Hippocampal formation (tissue), 2 donors: Measurements from ENCODE around the gene FAM83B.
"Not testable (repeated sequence)": the region's sequence is repeated elsewhere in the genome, so short reads cannot be mapped to it uniquely, and the experiment has no call there.

Source experiments
- DNase-seq, 2 donors: peaks; one replicate each; lab custom pipeline; 2025; lab: John Stamatoyannopoulos, UW

FAM83B gene

GRCh38 chr6:54846243-54846856, at the start of gene FAM83B:
Gene FAM83B (plus strand): TSS chr6:54846771. CDS start chr6:54870247, 23,476 bp downstream.
- DNase-seq: no peak

- DNase-seq: not testable (repeated sequence)
Observed at GRCh38 chr6:54796918-54797317, 49.7 kb upstream of the FAM83B start.

- DNase-seq: no peak
Observed at GRCh38 chr6:54800050-54800600, 46.4 kb upstream of the FAM83B start.

- no peak for DNase-seq
Observed at GRCh38 chr6:54801244-54801643, 45.3 kb upstream of the FAM83B start.

GRCh38 chr6:54801669-54802068, 44.9 kb upstream of the FAM83B start:
- no peak for DNase-seq

- no peak for DNase-seq
Observed at GRCh38 chr6:54802775-54803634, 43.6 kb upstream of the FAM83B start.

GRCh38 chr6:54805077-54805476, 41.5 kb upstream of the FAM83B start:
- DNase-seq: no peak

GRCh38 chr6:54810147-54810546, 36.4 kb upstream of the FAM83B start:
- no peak for DNase-seq

GRCh38 chr6:54813892-54814291, 32.7 kb upstream of the FAM83B start:
- DNase-seq: no peak

- no peak for DNase-seq
Observed at GRCh38 chr6:54817236-54817635, 29.3 kb upstream of the FAM83B start.

GRCh38 chr6:54817834-54818233, 28.7 kb upstream of the FAM83B start:
- DNase-seq: no peak

- not testable (repeated sequence) for DNase-seq
Observed at GRCh38 chr6:54824225-54824624, 22.3 kb upstream of the FAM83B start.

- no peak for DNase-seq
Observed at GRCh38 chr6:54827010-54827409, 19.6 kb upstream of the FAM83B start.

GRCh38 chr6:54830216-54830615, 16.4 kb upstream of the FAM83B start:
- DNase-seq: no peak

- DNase-seq: no peak
Observed at GRCh38 chr6:54835176-54835575, 11.4 kb upstream of the FAM83B start.

- no peak for DNase-seq
Observed at GRCh38 chr6:54846857-54847674, 495 bp downstream of the FAM83B start.

GRCh38 chr6:54847799-54848597, 1.4 kb downstream of the FAM83B start:
- no peak for DNase-seq

- DNase-seq: no peak
Observed at GRCh38 chr6:54850114-54850513, 3.5 kb downstream of the FAM83B start.

- DNase-seq: no peak
Observed at GRCh38 chr6:54856129-54856528, 9.6 kb downstream of the FAM83B start.

- no peak for DNase-seq
Observed at GRCh38 chr6:54860132-54860531, 13.6 kb downstream of the FAM83B start.

GRCh38 chr6:54860739-54861138, 14.2 kb downstream of the FAM83B start:
- no peak for DNase-seq
